ENCODE results near the gene CLPX. TPM values are rescaled to one million over a fixed set of nuclear protein-coding genes. Genes with fewer than 3 reads are reported as not detected.

Gene CLPX
- total RNA-seq, 1 donor from 2014 or later: 38.2 TPM

GRCh38 chr15:65215496-65215895, 30.4 kb upstream of the CLPX start:
- H3K4me1 ChIP-seq: peaks cover 9% of the 10 kb centered on the region
- TF ChIP-seq CTCF (IDR thresholded peaks at IDR 0.05): no peak
- H3K27ac ChIP-seq: no peak overlapping the region
- ATAC-seq (no peak), DNase-seq (no peak)
- H3K27me3 ChIP-seq: no peaks in the 10 kb centered on the region
- intact Hi-C loops (cut with DNase I): no loop called here
- no peaks in the 10 kb centered on the region for H3K36me3 ChIP-seq
- no peak overlapping the region for H3K4me3 ChIP-seq
- no peaks in the 10 kb centered on the region for H3K9me3 ChIP-seq

- Histone ChIP-seq H3K9me3 (no peaks in the 10 kb centered on the region), H3K27ac (no peak overlapping the region), H3K27me3 (no peaks in the 10 kb centered on the region), H3K4me3 (no peak overlapping the region), H3K4me1 (peaks cover 9% of the 10 kb centered on the region), H3K36me3 (no peaks in the 10 kb centered on the region)
- DNase-seq: no peak
- intact Hi-C loops (cut with DNase I): no loop called here
- no peak for ATAC-seq
- no peak for TF ChIP-seq CTCF (IDR thresholded peaks at IDR 0.05)
Observed at GRCh38 chr15:65214010-65214409, 28.9 kb upstream of the CLPX start.

- no peak overlapping the region for H3K4me3 ChIP-seq
- DNase-seq: no peak
- ATAC-seq: no peak
- no peaks in the 10 kb centered on the region for H3K27me3 ChIP-seq
- TF ChIP-seq CTCF (IDR thresholded peaks at IDR 0.05): no peak
- no peak overlapping the region for H3K27ac ChIP-seq
- H3K36me3 ChIP-seq: no peaks in the 10 kb centered on the region
- peaks cover 9% of the 10 kb centered on the region for H3K4me1 ChIP-seq
- intact Hi-C loops (cut with DNase I): no loop called here
- H3K9me3 ChIP-seq: no peaks in the 10 kb centered on the region
Observed at GRCh38 chr15:65213241-65213640, 28.1 kb upstream of the CLPX start.

- DNase-seq (no peak), ATAC-seq (peak; percentile 41)
- H3K27me3 ChIP-seq: no peaks in the 10 kb centered on the region
- H3K27ac ChIP-seq: no peak overlapping the region
- no peaks in the 10 kb centered on the region for H3K36me3 ChIP-seq
- intact Hi-C loops (cut with DNase I): no loop called here
- peak; percentile 40 for TF ChIP-seq CTCF (IDR thresholded peaks at IDR 0.05)
- no peaks in the 10 kb centered on the region for H3K9me3 ChIP-seq
- H3K4me3 ChIP-seq: no peak overlapping the region
- peaks cover 9% of the 10 kb centered on the region for H3K4me1 ChIP-seq
Observed at GRCh38 chr15:65212097-65212496, 27.0 kb upstream of the CLPX start.

- ATAC-seq (peak; percentile 68), DNase-seq (no peak)
Observed at GRCh38 chr15:65211482-65211982, 26.4 kb upstream of the CLPX start.

More at GRCh38 chr15:65211482-65211982, 26.4 kb upstream of the CLPX start:
- intact Hi-C loops (cut with DNase I): no loop called here
- Histone ChIP-seq H3K27me3 (no peaks in the 10 kb centered on the region), H3K4me3 (no peak overlapping the region), H3K36me3 (no peaks in the 10 kb centered on the region), H3K9me3 (no peaks in the 10 kb centered on the region), H3K4me1 (peaks cover 9% of the 10 kb centered on the region), H3K27ac (no peak overlapping the region)
- TF ChIP-seq CTCF (IDR thresholded peaks at IDR 0.05): no peak
